ENCODE results near the gene DPCD.

Gene DPCD

GRCh38 chr10:101651336-101651735 lies 63.2 kb downstream of the DPCD start:
- peaks cover 8% of the 10 kb centered on the region for H3K4me1 ChIP-seq (ENCODE audit: insufficient read depth, insufficient read length)
- peaks cover 7% of the 10 kb centered on the region for H3K36me3 ChIP-seq (ENCODE audit: insufficient read depth, insufficient read length, low read length)
- H3K9me3 ChIP-seq (ENCODE audit: insufficient read depth, low read length) = no peaks in the 10 kb centered on the region
- H3K4me3 ChIP-seq (ENCODE audit: insufficient read length, low read depth) = no peak overlapping the region
- no peak for TF ChIP-seq SUZ12 (IDR thresholded peaks at IDR 0.05; ENCODE audit: extremely low read depth, insufficient read depth, insufficient read length)
- TF ChIP-seq ZNF274 (IDR thresholded peaks at IDR 0.05; ENCODE audit: low read depth, low read length) = no peak
- TF ChIP-seq YY1 (IDR thresholded peaks at IDR 0.05; ENCODE audit: insufficient read depth, insufficient read length) = no peak
- DNase-seq (ENCODE audit: low read depth, low spot score) = no peak
- no peak overlapping the region for H3K9ac ChIP-seq (ENCODE audit: insufficient read length, low read depth)
- H3K27me3 ChIP-seq (ENCODE audit: insufficient read depth, insufficient read length) = peaks cover 1% of the 10 kb centered on the region

GRCh38 chr10:101653536-101653935 lies 65.4 kb downstream of the DPCD start:
- no peak overlapping the region for H3K9ac ChIP-seq (ENCODE audit: insufficient read length, low read depth)
- H3K4me3 ChIP-seq (ENCODE audit: insufficient read length, low read depth) = no peak overlapping the region
- H3K4me1 ChIP-seq (ENCODE audit: insufficient read depth, insufficient read length) = peaks cover 8% of the 10 kb centered on the region
- H3K36me3 ChIP-seq (ENCODE audit: insufficient read depth, insufficient read length, low read length) = no peaks in the 10 kb centered on the region
- TF ChIP-seq SUZ12 (IDR thresholded peaks at IDR 0.05; ENCODE audit: extremely low read depth, insufficient read depth, insufficient read length) = no peak
- no peak for TF ChIP-seq ZNF274 (IDR thresholded peaks at IDR 0.05; ENCODE audit: low read depth, low read length)
- TF ChIP-seq YY1 (IDR thresholded peaks at IDR 0.05; ENCODE audit: insufficient read depth, insufficient read length) = no peak
- H3K9me3 ChIP-seq (ENCODE audit: insufficient read depth, low read length) = no peaks in the 10 kb centered on the region
- no peak for DNase-seq (ENCODE audit: low read depth, low spot score)
- H3K27me3 ChIP-seq (ENCODE audit: insufficient read depth, insufficient read length) = no peaks in the 10 kb centered on the region

- Histone ChIP-seq H3K36me3 (ENCODE audit: insufficient read depth, insufficient read length, low read length) (no peaks in the 10 kb centered on the region), H3K4me3 (ENCODE audit: insufficient read length, low read depth) (no peak overlapping the region), H3K9me3 (ENCODE audit: insufficient read depth, low read length) (no peaks in the 10 kb centered on the region), H3K4me1 (ENCODE audit: insufficient read depth, insufficient read length) (peaks cover 7% of the 10 kb centered on the region), H3K27me3 (ENCODE audit: insufficient read depth, insufficient read length) (no peaks in the 10 kb centered on the region), H3K9ac (ENCODE audit: insufficient read length, low read depth) (no peak overlapping the region)
- TF ChIP-seq ZNF274 (IDR thresholded peaks at IDR 0.05; ENCODE audit: low read depth, low read length) (no peak), YY1 (IDR thresholded peaks at IDR 0.05; ENCODE audit: insufficient read depth, insufficient read length) (no peak), SUZ12 (IDR thresholded peaks at IDR 0.05; ENCODE audit: extremely low read depth, insufficient read depth, insufficient read length) (no peak)
- no peak for DNase-seq (ENCODE audit: low read depth, low spot score)
Observed at GRCh38 chr10:101655570-101655969, 67.4 kb downstream of the DPCD start.

- H3K4me3 ChIP-seq (ENCODE audit: insufficient read length, low read depth) = no peak overlapping the region
- no peak for DNase-seq (ENCODE audit: low read depth, low spot score)
- H3K4me1 ChIP-seq (ENCODE audit: insufficient read depth, insufficient read length) = peaks cover 8% of the 10 kb centered on the region
- no peaks in the 10 kb centered on the region for H3K9me3 ChIP-seq (ENCODE audit: insufficient read depth, low read length)
- no peak for TF ChIP-seq YY1 (IDR thresholded peaks at IDR 0.05; ENCODE audit: insufficient read depth, insufficient read length)
- H3K36me3 ChIP-seq (ENCODE audit: insufficient read depth, insufficient read length, low read length) = no peaks in the 10 kb centered on the region
- H3K27me3 ChIP-seq (ENCODE audit: insufficient read depth, insufficient read length) = no peaks in the 10 kb centered on the region
- no peak overlapping the region for H3K9ac ChIP-seq (ENCODE audit: insufficient read length, low read depth)
Observed at GRCh38 chr10:101656890-101657289, 68.8 kb downstream of the DPCD start.

- peaks cover 6% of the 10 kb centered on the region for H3K36me3 ChIP-seq (ENCODE audit: insufficient read depth, insufficient read length, low read length)
Observed at GRCh38 chr10:101658975-101659374, 70.9 kb downstream of the DPCD start.

More at GRCh38 chr10:101658975-101659374, 70.9 kb downstream of the DPCD start:
- peaks cover 8% of the 10 kb centered on the region for H3K4me1 ChIP-seq (ENCODE audit: insufficient read depth, insufficient read length)
- H3K9ac ChIP-seq (ENCODE audit: insufficient read length, low read depth) = no peak overlapping the region
- H3K9me3 ChIP-seq (ENCODE audit: insufficient read depth, low read length) = no peaks in the 10 kb centered on the region
- no peak for TF ChIP-seq ZNF274 (IDR thresholded peaks at IDR 0.05; ENCODE audit: low read depth, low read length)
- TF ChIP-seq SUZ12 (IDR thresholded peaks at IDR 0.05; ENCODE audit: extremely low read depth, insufficient read depth, insufficient read length) = no peak
- TF ChIP-seq YY1 (IDR thresholded peaks at IDR 0.05; ENCODE audit: insufficient read depth, insufficient read length) = no peak
- no peaks in the 10 kb centered on the region for H3K27me3 ChIP-seq (ENCODE audit: insufficient read depth, insufficient read length)
- no peak for DNase-seq (ENCODE audit: low read depth, low spot score)
- no peak overlapping the region for H3K4me3 ChIP-seq (ENCODE audit: insufficient read length, low read depth)

Data from NT2/D1 (cell line).